ENCODE measurements around the gene GDI2. TPM values are rescaled to one million over a fixed set of nuclear protein-coding genes. Genes with fewer than 3 reads are reported as not detected.
"Not testable (repeated sequence)": the region's sequence is repeated elsewhere in the genome, so short reads cannot be mapped to it uniquely, and the experiment has no call there.

Gene GDI2
- polyA plus RNA-seq, 1 donor (not counting 4 experiments of a cell fraction or from before 2014, with no cell fraction given): 293 TPM

DNA sequence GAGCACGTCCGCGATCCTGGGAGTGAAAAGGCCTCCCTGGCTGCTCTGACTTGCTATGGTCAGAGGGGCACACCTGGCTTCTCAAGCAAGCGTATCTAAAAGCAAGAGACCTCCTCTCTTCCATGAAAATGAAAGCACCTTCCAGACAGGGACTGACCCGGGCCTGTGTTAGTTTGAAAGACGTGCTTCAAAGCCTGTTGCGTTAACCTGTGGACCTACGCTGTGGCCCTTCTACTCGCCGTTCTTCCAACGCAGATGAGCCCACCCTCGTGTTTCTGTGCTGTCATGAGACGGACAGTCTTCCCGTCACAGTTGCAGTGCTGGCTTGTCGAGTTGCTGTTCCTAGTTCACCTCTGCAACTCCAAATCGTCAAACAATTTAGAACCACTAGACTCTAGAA, 15.5 kb upstream of the GDI2 start:
- no peak overlapping the region for H2AFZ ChIP-seq (ENCODE audit: control insufficient read depth, low read length)
- H4K20me1 ChIP-seq (ENCODE audit: control insufficient read depth, extremely low read depth, insufficient read depth, low read length): no peaks in the 10 kb centered on the region
- H3K4me3 ChIP-seq (ENCODE audit: control insufficient read depth in 2 of 3, extremely low read depth in 1 of 3, insufficient read depth in 2 of 3, low read depth in 1 of 3, low read length in 3 of 3): no peak overlapping the region
- dilution Hi-C loops (cut with MboI; ENCODE audit: extremely low pct_ligation_motif_present, low sequenced_read_pairs): no loop called here
- no peaks in the 10 kb centered on the region for H3K79me2 ChIP-seq (ENCODE audit: control insufficient read depth, insufficient read depth, low read length)
- no peak overlapping the region for H3K4me2 ChIP-seq (ENCODE audit: control insufficient read depth, extremely low read depth, insufficient read depth, low read depth, low read length)
- peaks cover 5% of the 10 kb centered on the region for H3K27me3 ChIP-seq (ENCODE audit: control insufficient read depth, extremely low read depth, insufficient read depth, low read length)
- no peaks in the 10 kb centered on the region for H3K4me1 ChIP-seq (ENCODE audit: control insufficient read depth, extremely low read depth, insufficient read depth, low read length)
- no peak overlapping the region for H3K9ac ChIP-seq (ENCODE audit: control insufficient read depth, extremely low read depth, insufficient read depth, low read length)
- no peak for DNase-seq (ENCODE audit: low read depth, low spot score)
- H3K9me3 ChIP-seq (ENCODE audit: control insufficient read depth, low read depth, low read length): no peaks in the 10 kb centered on the region
- no peak for FAIRE-seq
- H3K9me1 ChIP-seq (ENCODE audit: control insufficient read depth, extremely low read depth, insufficient read depth, low read length): no peaks in the 10 kb centered on the region
- H3K36me3 ChIP-seq (ENCODE audit: control insufficient read depth in 2 of 2, extremely low read depth in 1 of 2, insufficient read depth in 2 of 2, low read length in 2 of 2): no peaks in the 10 kb centered on the region
- no peak for TF ChIP-seq EZH2 (IDR thresholded peaks at IDR 0.05; ENCODE audit: low read length)
- TF ChIP-seq, protein P1, sequence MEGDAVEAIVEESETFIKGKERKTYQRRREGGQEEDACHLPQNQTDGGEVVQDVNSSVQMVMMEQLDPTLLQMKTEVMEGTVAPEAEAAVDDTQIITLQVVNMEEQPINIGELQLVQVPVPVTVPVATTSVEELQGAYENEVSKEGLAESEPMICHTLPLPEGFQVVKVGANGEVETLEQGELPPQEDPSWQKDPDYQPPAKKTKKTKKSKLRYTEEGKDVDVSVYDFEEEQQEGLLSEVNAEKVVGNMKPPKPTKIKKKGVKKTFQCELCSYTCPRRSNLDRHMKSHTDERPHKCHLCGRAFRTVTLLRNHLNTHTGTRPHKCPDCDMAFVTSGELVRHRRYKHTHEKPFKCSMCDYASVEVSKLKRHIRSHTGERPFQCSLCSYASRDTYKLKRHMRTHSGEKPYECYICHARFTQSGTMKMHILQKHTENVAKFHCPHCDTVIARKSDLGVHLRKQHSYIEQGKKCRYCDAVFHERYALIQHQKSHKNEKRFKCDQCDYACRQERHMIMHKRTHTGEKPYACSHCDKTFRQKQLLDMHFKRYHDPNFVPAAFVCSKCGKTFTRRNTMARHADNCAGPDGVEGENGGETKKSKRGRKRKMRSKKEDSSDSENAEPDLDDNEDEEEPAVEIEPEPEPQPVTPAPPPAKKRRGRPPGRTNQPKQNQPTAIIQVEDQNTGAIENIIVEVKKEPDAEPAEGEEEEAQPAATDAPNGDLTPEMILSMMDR (optimal IDR thresholded peaks at IDR 0.05 in 1 of 3, IDR thresholded peaks at IDR 0.05 in 1 of 3, conservative IDR thresholded peaks at IDR 0.05 in 1 of 3; ENCODE audit: extremely low read depth in 1 of 3, insufficient read depth in 2 of 3, low read length in 3 of 3): no peak
- H3K27ac ChIP-seq (ENCODE audit: control insufficient read depth, insufficient read depth, low read length): no peak overlapping the region

DNA sequence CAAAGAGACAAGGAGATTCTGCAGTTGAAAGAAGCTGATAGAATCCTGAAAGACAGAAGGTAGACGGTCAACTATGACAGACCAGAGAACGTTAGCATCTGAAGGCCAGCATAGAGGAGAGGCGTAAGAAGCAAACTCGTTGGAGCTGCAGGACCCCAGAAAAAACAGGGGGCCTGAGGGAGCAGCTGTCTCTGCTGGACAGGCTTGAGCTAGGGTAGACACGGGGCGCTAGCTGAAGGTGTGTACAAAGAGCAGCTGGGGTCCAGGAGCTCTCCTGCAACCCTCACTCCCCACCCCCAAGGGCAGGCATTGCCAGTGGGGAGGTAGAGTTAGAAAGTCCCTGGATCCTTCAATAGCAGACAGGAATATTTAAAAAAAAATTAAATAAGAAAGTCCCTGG, 14.6 kb upstream of the GDI2 start:
- DNase-seq (ENCODE audit: low read depth, low spot score) (no peak), FAIRE-seq (no peak)
- Histone ChIP-seq H3K4me1 (ENCODE audit: control insufficient read depth, extremely low read depth, insufficient read depth, low read length) (no peaks in the 10 kb centered on the region), H3K9ac (ENCODE audit: control insufficient read depth, extremely low read depth, insufficient read depth, low read length) (no peak overlapping the region), H3K9me1 (ENCODE audit: control insufficient read depth, extremely low read depth, insufficient read depth, low read length) (no peaks in the 10 kb centered on the region), H3K27me3 (ENCODE audit: control insufficient read depth, extremely low read depth, insufficient read depth, low read length) (peaks cover 1% of the 10 kb centered on the region), H3K27ac (ENCODE audit: control insufficient read depth, insufficient read depth, low read length) (no peak overlapping the region), H3K4me2 (ENCODE audit: control insufficient read depth, extremely low read depth, insufficient read depth, low read depth, low read length) (no peak overlapping the region), H3K9me3 (ENCODE audit: control insufficient read depth, low read depth, low read length) (no peaks in the 10 kb centered on the region), H3K79me2 (ENCODE audit: control insufficient read depth, insufficient read depth, low read length) (no peaks in the 10 kb centered on the region), H3K4me3 (ENCODE audit: control insufficient read depth in 2 of 3, extremely low read depth in 1 of 3, insufficient read depth in 2 of 3, low read depth in 1 of 3, low read length in 3 of 3) (no peak overlapping the region), H2AFZ (ENCODE audit: control insufficient read depth, low read length) (no peak overlapping the region), H4K20me1 (ENCODE audit: control insufficient read depth, extremely low read depth, insufficient read depth, low read length) (no peaks in the 10 kb centered on the region), H3K36me3 (ENCODE audit: control insufficient read depth in 2 of 2, extremely low read depth in 1 of 2, insufficient read depth in 2 of 2, low read length in 2 of 2) (no peaks in the 10 kb centered on the region)
- no peak for TF ChIP-seq EZH2 (IDR thresholded peaks at IDR 0.05; ENCODE audit: low read length)
- TF ChIP-seq, protein P1 (optimal IDR thresholded peaks at IDR 0.05 in 1 of 3, IDR thresholded peaks at IDR 0.05 in 1 of 3, conservative IDR thresholded peaks at IDR 0.05 in 1 of 3; ENCODE audit: extremely low read depth in 1 of 3, insufficient read depth in 2 of 3, low read length in 3 of 3): no peak
- dilution Hi-C loops (cut with MboI; ENCODE audit: extremely low pct_ligation_motif_present, low sequenced_read_pairs): no loop called here

DNA sequence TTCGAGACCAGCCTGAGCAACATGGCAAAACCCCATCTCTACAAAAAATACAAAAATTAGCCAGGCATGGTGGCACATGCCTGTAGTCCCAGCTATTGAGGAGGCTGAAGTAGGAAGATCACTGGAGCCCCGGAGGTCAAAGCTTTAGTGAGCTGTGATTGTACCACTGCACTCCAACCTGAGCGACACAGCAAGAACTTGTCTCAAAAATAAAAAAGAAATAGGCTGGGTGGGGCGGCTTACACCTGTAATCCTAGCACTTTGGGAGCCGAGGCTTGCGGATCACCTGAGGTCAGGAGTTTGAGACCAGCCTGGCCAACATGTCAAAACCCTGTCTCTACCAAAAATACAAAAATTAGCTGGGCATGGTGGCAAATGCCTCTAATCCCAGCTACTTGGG, 13.3 kb upstream of the GDI2 start:
- H3K27ac ChIP-seq (ENCODE audit: control insufficient read depth, insufficient read depth, low read length); H3K9ac ChIP-seq (ENCODE audit: control insufficient read depth, extremely low read depth, insufficient read depth, low read length); H3K79me2 ChIP-seq (ENCODE audit: control insufficient read depth, insufficient read depth, low read length); H3K4me1 ChIP-seq (ENCODE audit: control insufficient read depth, extremely low read depth, insufficient read depth, low read length); H2AFZ ChIP-seq (ENCODE audit: control insufficient read depth, low read length); FAIRE-seq; H4K20me1 ChIP-seq (ENCODE audit: control insufficient read depth, extremely low read depth, insufficient read depth, low read length); H3K4me3 ChIP-seq (ENCODE audit: control insufficient read depth in 2 of 3, extremely low read depth in 1 of 3, insufficient read depth in 2 of 3, low read depth in 1 of 3, low read length in 3 of 3); H3K36me3 ChIP-seq (ENCODE audit: control insufficient read depth in 2 of 2, extremely low read depth in 1 of 2, insufficient read depth in 2 of 2, low read length in 2 of 2); H3K9me3 ChIP-seq (ENCODE audit: control insufficient read depth, low read depth, low read length); dilution Hi-C loops (cut with MboI; ENCODE audit: extremely low pct_ligation_motif_present, low sequenced_read_pairs); H3K27me3 ChIP-seq (ENCODE audit: control insufficient read depth, extremely low read depth, insufficient read depth, low read length); DNase-seq (ENCODE audit: low read depth, low spot score); H3K9me1 ChIP-seq (ENCODE audit: control insufficient read depth, extremely low read depth, insufficient read depth, low read length); H3K4me2 ChIP-seq (ENCODE audit: control insufficient read depth, extremely low read depth, insufficient read depth, low read depth, low read length): not testable (repeated sequence)

Measured in keratinocyte (primary cell).